NCI-H2029 treated with DMSO at 0.1 percent for 48 hours (cell line): ENCODE results near the gene KCNF1.

Experiments used
- DNase-seq: peaks from one replicate; lab custom pipeline; 2025; lab: John Stamatoyannopoulos, UW

KCNF1 gene

DNA sequence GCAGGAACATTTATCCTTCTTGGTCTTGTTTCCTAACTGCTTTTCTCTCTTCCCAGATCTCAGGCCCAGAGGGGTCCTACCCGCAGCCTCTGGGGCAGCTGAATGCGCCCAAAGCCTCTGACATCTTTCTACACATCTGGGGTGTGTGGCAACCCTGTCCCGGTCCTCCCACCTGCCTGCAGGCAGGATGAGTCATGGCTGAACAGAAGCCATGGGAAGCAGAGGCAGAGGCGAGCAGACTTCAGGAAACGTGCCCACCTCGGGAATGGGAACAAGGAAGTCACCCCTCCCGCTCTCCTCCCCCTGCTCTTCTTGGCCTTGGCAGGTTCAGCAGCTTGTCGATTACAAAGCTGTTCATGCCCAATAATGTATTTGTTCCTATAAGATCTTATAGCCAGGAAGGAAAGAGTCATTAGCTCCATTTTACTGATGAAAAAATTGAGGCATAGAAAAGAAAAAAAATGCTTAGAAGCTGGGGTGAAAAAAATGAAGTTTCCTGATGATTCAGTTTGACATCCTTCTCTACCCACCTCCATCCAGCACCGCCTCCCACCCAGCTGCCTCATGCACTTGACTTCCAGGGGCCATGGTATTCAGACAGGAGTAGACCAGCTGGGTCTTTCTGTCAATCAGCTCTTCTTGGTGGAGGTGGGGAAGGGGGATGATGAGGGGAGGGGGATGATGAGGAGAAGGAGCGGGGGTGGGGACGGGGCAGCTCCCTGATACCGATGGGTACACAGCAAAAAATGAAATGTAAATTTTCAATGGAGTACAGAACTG is 10.4 kb upstream of the KCNF1 start:
- DNase-seq, result no peak

DNA sequence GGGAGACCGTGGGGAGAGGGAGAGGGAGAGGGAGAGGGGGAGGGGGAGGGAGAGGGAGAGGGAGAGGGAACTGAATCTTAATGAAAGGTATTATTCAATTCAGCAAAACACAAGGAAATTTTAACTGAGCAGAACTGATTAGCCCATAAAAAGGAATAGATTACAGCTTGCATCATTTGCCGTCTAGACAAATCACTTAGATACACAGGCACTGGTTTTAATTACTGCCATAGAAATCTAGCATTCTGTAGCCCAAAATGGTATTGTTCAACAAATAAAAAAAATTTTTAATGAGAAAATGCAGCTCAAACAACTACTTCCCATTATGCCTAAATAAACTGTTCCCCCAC is 7.9 kb upstream of the KCNF1 start:
- no peak for DNase-seq

GRCh38 chr2:10904455-10904854 is 7.3 kb upstream of the KCNF1 start:
- no peak for DNase-seq

- no peak for DNase-seq
Observed at GRCh38 chr2:10905006-10905861, 6.5 kb upstream of the KCNF1 start.

GRCh38 chr2:10905862-10906143 is 5.9 kb upstream of the KCNF1 start:
- DNase-seq, result no peak

DNA sequence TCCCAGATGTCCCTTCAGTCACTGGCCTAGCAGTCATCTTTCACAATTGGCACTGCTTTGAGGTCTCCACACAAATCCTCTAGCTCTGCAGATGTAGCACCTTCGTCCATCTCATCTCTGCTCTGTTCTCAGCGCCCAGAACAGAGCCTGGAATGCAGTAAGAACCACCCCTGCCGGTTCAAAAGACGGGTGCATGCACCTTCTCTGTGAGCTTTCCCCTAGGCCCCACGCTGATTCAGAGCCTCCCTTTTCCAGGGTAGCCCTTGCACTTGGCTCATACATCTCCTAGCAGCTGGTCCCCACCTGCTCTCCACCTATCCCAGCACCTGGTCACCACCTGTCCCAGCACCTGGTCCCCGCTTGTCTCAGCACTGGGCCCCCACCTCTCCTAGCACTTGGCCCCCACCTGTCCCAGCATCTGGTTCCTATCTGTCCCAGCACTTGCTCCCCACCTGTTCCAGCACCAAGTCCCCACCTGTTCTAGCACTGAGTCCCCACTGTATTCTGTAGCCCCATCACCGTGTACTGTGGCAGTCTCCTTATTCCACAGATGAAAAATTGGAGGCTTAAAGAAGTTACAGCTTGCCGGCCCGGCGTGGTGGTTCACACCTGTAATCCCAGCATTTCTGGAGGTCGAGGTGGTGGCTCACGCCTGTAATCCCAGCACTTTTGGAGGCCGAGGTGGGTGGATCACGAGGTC is 4.7 kb upstream of the KCNF1 start:
- DNase-seq, result no peak

- DNase-seq, result no peak
Observed at GRCh38 chr2:10908195-10908594, 3.5 kb upstream of the KCNF1 start.

DNA sequence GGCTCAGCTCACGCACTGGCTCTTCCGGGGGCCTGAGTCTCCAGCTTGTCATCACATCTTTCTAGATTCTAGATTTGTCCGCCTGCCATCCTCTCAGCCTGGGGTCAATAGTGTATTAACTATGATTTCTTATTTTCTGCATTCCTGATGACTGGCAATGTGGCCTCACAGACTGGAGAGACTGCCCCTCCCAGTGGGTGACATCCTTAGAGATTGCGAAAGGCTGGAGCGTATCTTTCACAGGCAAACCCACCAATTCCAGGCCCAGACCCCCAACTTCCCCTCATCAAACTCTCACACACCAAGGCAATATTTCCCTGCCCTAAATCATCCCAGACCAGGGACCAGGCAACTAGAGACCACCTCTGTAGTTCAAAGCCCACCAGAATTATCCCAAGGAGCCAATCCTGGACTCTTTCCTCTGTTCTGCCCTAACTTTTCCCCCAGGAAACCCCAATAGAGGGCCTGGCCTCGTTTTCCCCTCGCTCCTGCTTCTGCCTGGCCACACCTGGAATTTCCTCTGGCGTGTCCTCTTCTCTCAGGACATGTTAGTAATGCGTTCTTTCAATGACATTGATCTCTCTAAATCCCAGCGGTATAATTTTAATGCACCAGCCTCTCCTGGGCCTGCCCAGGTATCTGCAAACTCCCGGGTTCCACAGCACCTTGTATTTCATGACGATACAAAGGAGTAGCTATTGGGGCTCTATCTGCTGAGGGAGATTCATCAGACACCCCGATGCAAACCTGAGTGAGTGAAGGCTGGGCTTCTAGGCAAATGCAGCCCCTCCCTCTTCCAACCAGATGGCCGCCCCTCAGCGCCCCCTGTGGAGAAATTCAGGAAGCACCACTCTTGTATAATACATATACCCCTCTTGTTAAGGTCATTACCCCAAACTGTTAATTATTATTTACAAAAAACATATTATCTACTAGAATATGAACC is 2.4 kb upstream of the KCNF1 start:
- DNase-seq, result no peak

DNA sequence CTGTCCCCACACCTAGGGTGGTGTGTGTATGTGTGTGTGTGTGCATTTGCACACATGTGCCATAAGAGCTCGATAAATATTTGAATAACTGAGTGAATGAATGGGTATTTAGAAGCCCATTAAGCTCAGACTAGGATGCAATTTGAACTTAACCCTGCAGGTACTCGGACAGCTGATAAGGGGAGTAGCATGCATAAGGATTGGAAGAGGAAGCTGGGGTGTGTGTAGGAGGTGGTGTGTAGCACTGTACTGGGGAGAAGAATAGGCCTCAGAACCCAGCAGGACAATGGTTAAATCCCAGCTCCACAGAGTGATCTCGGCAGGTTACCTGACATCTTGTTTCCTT is 1.8 kb upstream of the KCNF1 start:
- DNase-seq, result peak; percentile 35

- DNase-seq, result no peak
Observed at GRCh38 chr2:10910625-10911024, 1.1 kb upstream of the KCNF1 start.

GRCh38 chr2:10912076-10912731 is 470 bp downstream of the KCNF1 start:
- DNase-seq, result no peak

- no peak for DNase-seq
Observed at GRCh38 chr2:10912796-10913455, 1.2 kb downstream of the KCNF1 start.

DNA sequence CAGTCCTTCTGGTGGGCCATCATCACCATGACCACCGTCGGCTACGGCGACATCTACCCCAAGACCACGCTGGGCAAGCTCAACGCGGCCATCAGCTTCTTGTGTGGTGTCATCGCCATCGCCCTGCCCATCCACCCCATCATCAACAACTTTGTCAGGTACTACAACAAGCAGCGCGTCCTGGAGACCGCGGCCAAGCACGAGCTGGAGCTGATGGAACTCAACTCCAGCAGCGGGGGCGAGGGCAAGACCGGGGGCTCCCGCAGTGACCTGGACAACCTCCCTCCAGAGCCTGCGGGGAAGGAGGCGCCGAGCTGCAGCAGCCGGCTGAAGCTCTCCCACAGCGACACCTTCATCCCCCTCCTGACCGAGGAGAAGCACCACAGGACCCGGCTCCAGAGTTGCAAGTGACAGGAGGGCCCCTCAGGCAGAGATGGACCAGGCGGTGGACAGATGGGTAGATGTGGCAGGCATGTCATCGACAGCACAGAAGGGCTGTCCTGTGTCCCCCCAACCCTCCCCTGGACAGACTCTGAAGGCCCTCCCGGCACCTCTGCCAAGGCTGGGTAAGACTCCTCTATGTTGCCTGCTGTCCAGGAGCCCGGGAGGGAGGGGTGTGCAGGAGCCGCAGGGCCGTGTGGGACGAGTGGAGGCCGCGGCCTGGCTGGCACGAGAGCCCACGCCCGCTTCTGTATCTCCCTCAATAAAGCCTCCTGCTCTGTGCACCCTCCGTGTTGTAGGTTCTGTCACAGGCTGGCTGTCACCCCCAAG is 2.0 kb downstream of the KCNF1 start:
- no peak for DNase-seq

- no peak for DNase-seq
Observed at GRCh38 chr2:10914272-10914693, 2.5 kb downstream of the KCNF1 start.

- no peak for DNase-seq
Observed at GRCh38 chr2:10915236-10915635, 3.5 kb downstream of the KCNF1 start.

GRCh38 chr2:10915731-10916276 is 4.1 kb downstream of the KCNF1 start:
- no peak for DNase-seq

DNA sequence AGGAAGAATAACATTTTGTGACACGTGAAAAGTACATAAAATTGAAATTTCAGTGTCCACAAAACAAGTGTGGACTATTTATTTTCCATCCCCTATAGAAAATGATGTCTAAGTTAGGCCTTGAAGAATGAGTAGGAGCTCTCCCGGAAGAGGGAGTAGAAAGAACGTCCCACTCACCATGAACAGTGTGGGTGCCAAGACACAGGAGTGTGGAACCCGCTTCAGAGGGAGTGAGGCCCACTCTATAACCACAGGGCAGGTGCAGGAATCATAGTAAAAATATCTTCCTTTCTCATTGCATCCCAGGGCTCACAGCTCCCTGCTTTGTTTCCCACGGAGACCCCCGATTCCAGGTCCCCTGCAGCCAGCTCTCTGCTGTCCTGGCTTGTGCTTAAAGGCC is 5.2 kb downstream of the KCNF1 start:
- DNase-seq, result no peak

- no peak for DNase-seq
Observed at GRCh38 chr2:10917927-10918326, 6.2 kb downstream of the KCNF1 start.

DNA sequence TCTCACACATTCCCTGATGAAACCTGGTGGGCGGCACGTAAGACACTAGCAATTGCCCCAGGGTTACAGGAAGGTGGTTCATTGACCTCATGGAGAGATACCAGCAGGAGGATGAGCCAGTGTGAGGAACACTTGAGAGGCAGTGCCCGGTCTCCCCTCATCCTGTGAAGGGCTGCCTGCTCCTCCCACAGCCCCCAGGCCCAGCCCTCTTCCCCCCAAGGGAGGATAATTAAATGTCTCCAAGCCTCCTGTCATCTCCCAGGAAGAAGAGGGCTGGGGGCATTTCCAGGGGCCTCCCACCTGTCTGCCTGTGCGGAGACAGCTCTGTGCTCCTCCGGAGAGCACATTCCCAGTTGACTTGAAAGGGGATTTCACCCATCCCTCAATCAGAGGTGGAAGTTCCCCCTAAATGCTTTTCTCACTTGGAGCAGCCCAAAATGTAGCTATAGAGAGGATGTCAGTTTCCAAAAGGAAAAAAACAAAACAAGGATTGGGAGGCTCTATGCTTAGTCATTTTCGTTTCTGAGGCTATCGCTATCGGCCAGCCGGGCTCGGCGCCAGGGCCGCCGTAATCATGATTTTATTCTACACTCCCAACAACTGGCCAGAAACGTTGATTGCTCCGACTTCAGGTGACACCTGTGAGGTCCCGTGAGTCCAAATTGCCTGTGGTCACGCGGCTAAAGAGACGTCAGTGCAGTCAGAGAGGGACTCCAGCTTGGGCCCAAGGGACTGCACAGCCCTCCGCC is 7.1 kb downstream of the KCNF1 start:
- DNase-seq, result no peak
